Activated T-cell treated with anti-CD3 and anti-CD28 coated beads, Interleukin-2, amount 50 U/mL, for 24 hours (primary cell): Measurements from ENCODE around the gene IGFN1.

Source experiments
- DNase-seq: peaks from one replicate; pipeline ENCODE4 v3.0.0-alpha.2; 2020
- H3K27ac Mint-ChIP-seq: 2 replicates; pipeline ENCODE4 v1.8.0; 2020; ENCODE audit warnings: mild to moderate bottlenecking, mixed read lengths
- H3K27me3 Mint-ChIP-seq: 2 replicates; pipeline ENCODE4 v1.8.0; 2020; ENCODE audit warnings: mixed read lengths
- H3K36me3 Mint-ChIP-seq: 2 replicates; pipeline ENCODE4 v1.8.0; 2020; ENCODE audit warnings: low read depth, mixed read lengths
- H3K4me1 Mint-ChIP-seq: 2 replicates; pipeline ENCODE4 v1.8.0; 2020; ENCODE audit warnings: low read depth, mixed read lengths
- H3K4me3 Mint-ChIP-seq: 2 replicates; pipeline ENCODE4 v1.8.0; 2020; ENCODE audit warnings: mild to moderate bottlenecking, moderate library complexity, mixed read lengths
- H3K9me3 Mint-ChIP-seq: 2 replicates; pipeline ENCODE4 v1.8.0; 2020; ENCODE audit warnings: mixed read lengths

The IGFN1 gene

DNA sequence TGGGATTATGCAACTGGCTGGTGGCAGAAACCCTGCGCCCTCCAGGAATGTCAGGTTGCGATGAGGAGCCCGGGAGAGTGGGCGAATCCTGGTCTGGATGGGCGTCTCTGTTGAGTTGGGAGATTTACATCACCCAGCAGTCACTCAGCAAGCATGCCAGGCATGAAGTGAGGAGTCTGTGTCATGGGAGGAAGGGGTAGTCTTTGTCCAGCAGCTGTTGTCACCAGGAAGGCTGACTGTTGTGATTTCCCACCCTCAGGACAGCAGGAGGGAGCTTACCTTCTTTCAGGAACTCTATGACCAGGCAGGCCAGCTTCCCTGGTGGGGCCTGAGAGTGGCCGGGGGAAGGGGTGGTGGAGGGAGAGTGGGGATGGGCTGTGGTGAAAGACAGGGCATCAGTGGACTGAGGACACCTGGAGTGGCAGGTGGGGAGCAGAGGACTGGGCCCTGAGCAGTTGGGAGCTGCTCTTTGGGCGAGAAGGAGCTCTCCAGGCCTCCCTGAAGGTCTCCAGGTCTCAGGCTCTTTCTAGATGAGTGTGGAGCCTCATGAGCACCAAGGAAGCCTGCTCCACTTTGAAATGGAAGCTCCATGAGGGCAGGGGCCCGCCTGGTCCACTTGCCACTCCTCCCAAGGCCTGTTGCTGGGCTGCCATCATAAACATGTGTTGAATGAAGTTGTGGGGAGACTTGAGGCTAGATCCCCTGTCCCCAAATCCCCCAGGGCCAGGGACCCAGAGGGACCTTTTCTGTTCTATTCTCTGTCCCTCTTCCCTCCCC is 71.3 kb downstream of the IGFN1 start:
- Mint-ChIP-seq H3K4me1 (peaks cover 1% of the 10 kb centered on the region), H3K27ac (no peak overlapping the region), H3K4me3 (no peak overlapping the region), H3K9me3 (no peaks in the 10 kb centered on the region), H3K36me3 (no peaks in the 10 kb centered on the region), H3K27me3 (peaks cover 28% of the 10 kb centered on the region)
- DNase-seq = no peak

- Mint-ChIP-seq H3K36me3 (no peaks in the 10 kb centered on the region), H3K4me3 (no peak overlapping the region), H3K27ac (no peak overlapping the region), H3K4me1 (peaks cover 1% of the 10 kb centered on the region), H3K27me3 (peaks cover 36% of the 10 kb centered on the region), H3K9me3 (no peaks in the 10 kb centered on the region)
- no peak for DNase-seq
These were observed 72.5 kb downstream of the IGFN1 start for GRCh38 chr1:201262963-201263608.

GRCh38 chr1:201264072-201264471 is 73.4 kb downstream of the IGFN1 start:
- Mint-ChIP-seq H3K27me3 (peaks cover 41% of the 10 kb centered on the region), H3K4me1 (peaks cover 1% of the 10 kb centered on the region)

GRCh38 chr1:201264554-201264953 is 73.9 kb downstream of the IGFN1 start:
- peaks cover 1% of the 10 kb centered on the region for H3K4me1 Mint-ChIP-seq
- peaks cover 43% of the 10 kb centered on the region for H3K27me3 Mint-ChIP-seq

More at GRCh38 chr1:201264072-201264471, 73.4 kb downstream of the IGFN1 start:
- H3K36me3 Mint-ChIP-seq = no peaks in the 10 kb centered on the region
- no peak overlapping the region for H3K4me3 Mint-ChIP-seq
- no peak overlapping the region for H3K27ac Mint-ChIP-seq
- no peaks in the 10 kb centered on the region for H3K9me3 Mint-ChIP-seq
- DNase-seq = no peak

GRCh38 chr1:201265756-201266155 is 75.1 kb downstream of the IGFN1 start:
- peaks cover 37% of the 10 kb centered on the region for H3K27me3 Mint-ChIP-seq

More at GRCh38 chr1:201264554-201264953, 73.9 kb downstream of the IGFN1 start:
- Mint-ChIP-seq H3K4me3 (no peak overlapping the region), H3K36me3 (no peaks in the 10 kb centered on the region), H3K9me3 (no peaks in the 10 kb centered on the region), H3K27ac (no peak overlapping the region)
- no peak for DNase-seq

GRCh38 chr1:201266276-201266675 is 75.7 kb downstream of the IGFN1 start:
- no peaks in the 10 kb centered on the region for H3K36me3 Mint-ChIP-seq
- H3K27me3 Mint-ChIP-seq = peaks cover 32% of the 10 kb centered on the region
- H3K9me3 Mint-ChIP-seq = no peaks in the 10 kb centered on the region
- H3K4me3 Mint-ChIP-seq = no peak overlapping the region
- no peak overlapping the region for H3K27ac Mint-ChIP-seq
- no peaks in the 10 kb centered on the region for H3K4me1 Mint-ChIP-seq
- DNase-seq = no peak

More at GRCh38 chr1:201265756-201266155, 75.1 kb downstream of the IGFN1 start:
- no peak for DNase-seq
- no peak overlapping the region for H3K4me3 Mint-ChIP-seq
- no peak overlapping the region for H3K27ac Mint-ChIP-seq
- no peaks in the 10 kb centered on the region for H3K9me3 Mint-ChIP-seq
- no peaks in the 10 kb centered on the region for H3K4me1 Mint-ChIP-seq
- H3K36me3 Mint-ChIP-seq = no peaks in the 10 kb centered on the region

DNA sequence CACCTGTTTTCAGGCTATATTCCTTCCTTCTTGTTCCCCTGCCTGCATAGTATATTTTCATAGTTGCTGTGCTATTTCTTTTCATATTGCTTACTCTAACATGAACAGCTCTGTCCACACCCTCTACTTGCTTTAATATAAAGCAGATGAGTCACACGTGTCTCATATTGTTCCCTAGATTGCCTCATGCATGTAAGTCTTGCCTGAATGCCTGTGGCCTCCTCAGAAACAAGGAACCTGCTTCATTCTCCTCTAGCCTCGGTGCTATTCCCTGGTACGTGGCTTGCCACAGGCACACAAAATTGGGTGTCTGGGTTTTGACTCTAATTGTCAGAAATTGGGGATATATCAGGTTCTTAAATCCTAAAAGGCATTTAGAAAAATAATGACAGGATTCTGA is 76.2 kb downstream of the IGFN1 start:
- H3K4me1 Mint-ChIP-seq = no peaks in the 10 kb centered on the region
- H3K27me3 Mint-ChIP-seq = peaks cover 27% of the 10 kb centered on the region
- H3K9me3 Mint-ChIP-seq = no peaks in the 10 kb centered on the region
- no peaks in the 10 kb centered on the region for H3K36me3 Mint-ChIP-seq
- no peak overlapping the region for H3K4me3 Mint-ChIP-seq
- DNase-seq = no peak
- no peak overlapping the region for H3K27ac Mint-ChIP-seq

DNA sequence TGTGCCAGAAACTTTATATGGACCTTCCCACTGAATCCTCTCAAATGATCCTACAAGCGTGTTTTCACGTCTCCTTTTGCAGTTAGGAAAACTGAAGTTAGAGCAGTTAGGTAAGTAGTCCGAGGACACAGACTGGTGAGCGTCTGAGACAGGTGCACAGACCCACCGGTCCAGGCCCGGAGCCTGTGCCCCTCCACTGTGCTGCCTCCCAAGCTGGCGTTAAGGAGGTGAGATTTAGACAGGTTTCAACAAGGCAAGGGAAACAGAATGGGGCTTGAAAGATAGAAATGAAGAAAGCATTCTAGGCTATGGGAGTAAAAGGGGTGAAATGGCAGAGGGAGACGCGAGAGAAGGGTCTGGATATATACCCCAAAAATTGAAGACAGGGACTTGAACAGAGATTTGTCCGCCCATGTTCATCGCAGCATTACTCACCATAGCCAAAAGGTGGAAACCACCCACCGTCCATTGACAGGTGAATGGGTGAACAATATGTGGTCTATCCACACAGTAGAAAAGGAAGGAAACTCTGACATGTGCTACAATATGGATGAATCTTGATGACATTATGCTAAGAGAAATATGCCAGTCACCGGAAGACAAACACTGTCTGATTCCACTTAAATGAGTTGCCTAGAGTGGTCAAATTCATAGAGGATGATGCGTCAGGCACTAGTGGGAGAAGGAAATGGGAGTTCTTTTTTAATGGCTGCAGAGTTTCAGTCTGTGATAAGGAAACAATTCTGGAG is 77.0 kb downstream of the IGFN1 start:
- no peaks in the 10 kb centered on the region for H3K4me1 Mint-ChIP-seq
- peaks cover 18% of the 10 kb centered on the region for H3K27me3 Mint-ChIP-seq
- no peak for DNase-seq
- no peaks in the 10 kb centered on the region for H3K9me3 Mint-ChIP-seq
- H3K36me3 Mint-ChIP-seq = no peaks in the 10 kb centered on the region
- no peak overlapping the region for H3K4me3 Mint-ChIP-seq
- no peak overlapping the region for H3K27ac Mint-ChIP-seq

DNA sequence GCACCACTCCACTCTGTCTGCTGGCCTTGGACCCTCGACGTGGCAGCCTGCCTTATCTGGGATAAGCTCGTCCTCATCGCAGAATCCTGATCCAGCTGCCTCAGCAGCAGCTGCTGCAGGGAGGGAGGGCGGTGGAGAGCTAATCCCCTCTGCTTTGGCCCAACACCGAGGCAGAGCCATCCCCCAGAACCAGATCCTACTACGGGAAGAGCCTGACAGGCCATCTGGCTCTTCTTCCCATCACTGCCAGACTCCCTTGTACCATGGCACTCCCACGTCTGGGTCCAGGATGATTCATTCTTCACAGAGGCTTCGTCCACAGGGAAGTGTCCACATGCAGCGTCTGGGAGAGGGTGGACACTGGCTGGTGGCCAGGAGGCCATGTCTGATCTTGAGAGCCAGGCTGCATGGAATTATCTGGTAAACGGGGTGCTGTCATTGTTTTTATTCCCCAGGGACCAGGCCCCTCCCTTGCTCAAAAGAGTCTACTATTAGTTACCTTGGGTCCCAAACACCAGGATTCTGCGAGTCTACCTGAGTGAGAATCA is 78.1 kb downstream of the IGFN1 start:
- H3K4me3 Mint-ChIP-seq = no peak overlapping the region
- H3K36me3 Mint-ChIP-seq = no peaks in the 10 kb centered on the region
- no peak for DNase-seq
- no peaks in the 10 kb centered on the region for H3K4me1 Mint-ChIP-seq
- H3K27ac Mint-ChIP-seq = no peak overlapping the region
- no peaks in the 10 kb centered on the region for H3K9me3 Mint-ChIP-seq
- H3K27me3 Mint-ChIP-seq = peaks cover 18% of the 10 kb centered on the region

DNA sequence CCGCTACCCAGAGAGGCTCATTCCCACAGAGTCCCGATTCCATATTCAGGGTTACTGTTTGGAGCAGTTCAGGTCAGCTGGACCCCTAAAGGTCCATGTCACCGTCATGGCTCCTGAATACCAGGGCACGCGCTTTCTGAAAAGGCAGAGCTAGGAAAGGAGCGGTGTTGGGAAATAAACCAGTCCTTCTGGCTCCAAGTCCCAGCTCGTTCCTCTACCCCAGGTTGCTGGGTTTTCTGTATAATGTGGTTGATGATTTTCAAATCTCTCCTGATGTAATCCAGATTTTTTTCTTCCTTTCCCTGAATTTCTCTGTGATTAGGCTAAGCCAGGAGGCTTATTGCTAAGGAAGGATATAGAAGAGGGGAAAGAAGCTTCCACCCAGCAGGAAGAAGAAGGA is 78.7 kb downstream of the IGFN1 start:
- H3K36me3 Mint-ChIP-seq = no peaks in the 10 kb centered on the region

DNA sequence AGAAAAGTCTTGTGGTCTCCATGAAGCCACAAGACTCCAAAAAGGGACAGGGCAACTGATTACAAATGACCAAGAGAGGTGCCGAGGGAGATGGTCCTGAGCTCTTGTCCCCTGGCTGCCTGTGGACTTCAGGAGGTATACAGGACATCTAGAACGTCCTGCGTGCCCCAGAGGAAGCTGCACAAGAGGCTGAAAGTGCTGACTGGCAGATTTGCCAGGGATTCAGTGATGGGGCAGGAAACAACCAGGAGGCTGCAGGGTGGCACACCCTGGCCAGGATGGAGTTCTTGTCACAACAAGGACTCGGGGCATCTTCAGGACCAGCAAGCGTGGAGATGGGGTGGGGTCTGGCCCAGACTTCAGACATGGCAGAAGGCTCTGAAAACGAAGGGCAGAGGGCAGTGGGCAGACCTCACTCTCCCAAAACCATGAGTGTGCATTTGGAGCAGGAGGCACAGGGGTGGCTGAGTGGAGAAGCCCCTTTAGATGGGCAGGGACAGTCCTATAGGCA is 79.3 kb downstream of the IGFN1 start:
- Mint-ChIP-seq H3K4me1 (no peaks in the 10 kb centered on the region), H3K9me3 (no peaks in the 10 kb centered on the region), H3K27me3 (peaks cover 18% of the 10 kb centered on the region), H3K36me3 (no peaks in the 10 kb centered on the region), H3K27ac (no peak overlapping the region), H3K4me3 (no peak overlapping the region)
- DNase-seq = no peak

More for the DNA sequence above, 78.7 kb downstream of the IGFN1 start:
- H3K27ac Mint-ChIP-seq = no peak overlapping the region
- no peak for DNase-seq
- no peaks in the 10 kb centered on the region for H3K9me3 Mint-ChIP-seq
- H3K4me3 Mint-ChIP-seq = no peak overlapping the region
- H3K27me3 Mint-ChIP-seq = peaks cover 18% of the 10 kb centered on the region
- no peaks in the 10 kb centered on the region for H3K4me1 Mint-ChIP-seq

- Mint-ChIP-seq H3K27ac (no peak overlapping the region), H3K4me1 (no peaks in the 10 kb centered on the region), H3K27me3 (peaks cover 18% of the 10 kb centered on the region), H3K9me3 (no peaks in the 10 kb centered on the region), H3K36me3 (no peaks in the 10 kb centered on the region), H3K4me3 (no peak overlapping the region)
- no peak for DNase-seq
These were observed 80.2 kb downstream of the IGFN1 start for GRCh38 chr1:201270616-201271390.

DNA sequence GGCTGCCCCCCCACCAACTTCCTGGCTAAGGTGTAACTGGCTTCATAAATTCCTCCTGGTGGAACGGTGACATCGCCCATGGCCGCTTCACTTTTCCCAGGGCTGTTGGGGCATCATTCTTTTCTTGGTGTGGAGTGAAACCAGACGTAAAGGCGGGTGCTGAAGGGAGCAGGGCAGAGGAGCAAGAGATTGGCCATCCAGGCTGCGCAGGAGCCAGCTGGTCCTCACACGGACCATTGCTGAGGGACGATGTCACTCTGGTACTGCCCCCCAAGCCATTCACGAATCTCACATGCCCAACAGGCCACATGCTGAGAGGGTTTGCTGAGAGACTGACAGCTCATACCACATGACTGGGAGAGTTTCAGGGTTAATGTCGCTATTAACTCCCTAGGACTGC is 82.2 kb downstream of the IGFN1 start:
- DNase-seq = no peak
- Mint-ChIP-seq H3K9me3 (no peaks in the 10 kb centered on the region), H3K4me1 (no peaks in the 10 kb centered on the region), H3K27ac (no peak overlapping the region), H3K4me3 (no peak overlapping the region), H3K27me3 (peaks cover 15% of the 10 kb centered on the region), H3K36me3 (no peaks in the 10 kb centered on the region)
